ENCODE data around the gene ZNF536.
"Not testable (repeated sequence)": the region's sequence is repeated elsewhere in the genome, so short reads cannot be mapped to it uniquely, and the experiment has no call there.

The ZNF536 gene

GRCh38 chr19:30387311-30388115 is 15.3 kb downstream of the ZNF536 start:
- no peaks in the 10 kb centered on the region for H3K4me1 ChIP-seq (ENCODE audit: control insufficient read depth, insufficient read depth, low read length)
- H3K36me3 ChIP-seq (ENCODE audit: control insufficient read depth, insufficient read depth, low read length), result no peaks in the 10 kb centered on the region
- no peaks in the 10 kb centered on the region for H3K27me3 ChIP-seq (ENCODE audit: control insufficient read depth, insufficient read depth, low read length)
- H3K9ac ChIP-seq (ENCODE audit: low read length), result no peak overlapping the region
- no peaks in the 10 kb centered on the region for H3K9me3 ChIP-seq (ENCODE audit: control insufficient read depth, low read length)
- H3K4me3 ChIP-seq (ENCODE audit: low read length), result no peak overlapping the region

GRCh38 chr19:30388327-30388726 is 16.1 kb downstream of the ZNF536 start:
- Histone ChIP-seq H3K36me3 (ENCODE audit: control insufficient read depth, insufficient read depth, low read length) (no peaks in the 10 kb centered on the region), H3K4me1 (ENCODE audit: control insufficient read depth, insufficient read depth, low read length) (no peaks in the 10 kb centered on the region), H3K9ac (ENCODE audit: low read length) (no peak overlapping the region), H3K27me3 (ENCODE audit: control insufficient read depth, insufficient read depth, low read length) (no peaks in the 10 kb centered on the region), H3K9me3 (ENCODE audit: control insufficient read depth, low read length) (no peaks in the 10 kb centered on the region), H3K4me3 (ENCODE audit: low read length) (no peak overlapping the region)

GRCh38 chr19:30388819-30389218 is 16.6 kb downstream of the ZNF536 start:
- no peaks in the 10 kb centered on the region for H3K9me3 ChIP-seq (ENCODE audit: control insufficient read depth, low read length)
- H3K4me3 ChIP-seq (ENCODE audit: low read length), result no peak overlapping the region
- no peaks in the 10 kb centered on the region for H3K27me3 ChIP-seq (ENCODE audit: control insufficient read depth, insufficient read depth, low read length)
- no peaks in the 10 kb centered on the region for H3K4me1 ChIP-seq (ENCODE audit: control insufficient read depth, insufficient read depth, low read length)
- H3K36me3 ChIP-seq (ENCODE audit: control insufficient read depth, insufficient read depth, low read length), result no peaks in the 10 kb centered on the region
- H3K9ac ChIP-seq (ENCODE audit: low read length), result no peak overlapping the region

GRCh38 chr19:30390356-30390988 is 18.3 kb downstream of the ZNF536 start:
- no peak overlapping the region for H3K4me3 ChIP-seq (ENCODE audit: low read length)
- H3K4me1 ChIP-seq (ENCODE audit: control insufficient read depth, insufficient read depth, low read length), result no peaks in the 10 kb centered on the region
- H3K9me3 ChIP-seq (ENCODE audit: control insufficient read depth, low read length), result no peaks in the 10 kb centered on the region
- H3K9ac ChIP-seq (ENCODE audit: low read length), result no peak overlapping the region
- H3K36me3 ChIP-seq (ENCODE audit: control insufficient read depth, insufficient read depth, low read length), result no peaks in the 10 kb centered on the region
- no peaks in the 10 kb centered on the region for H3K27me3 ChIP-seq (ENCODE audit: control insufficient read depth, insufficient read depth, low read length)

GRCh38 chr19:30391052-30391451 is 18.9 kb downstream of the ZNF536 start:
- Histone ChIP-seq H3K4me3 (ENCODE audit: low read length) (no peak overlapping the region), H3K27me3 (ENCODE audit: control insufficient read depth, insufficient read depth, low read length) (no peaks in the 10 kb centered on the region), H3K4me1 (ENCODE audit: control insufficient read depth, insufficient read depth, low read length) (no peaks in the 10 kb centered on the region), H3K9me3 (ENCODE audit: control insufficient read depth, low read length) (no peaks in the 10 kb centered on the region), H3K36me3 (ENCODE audit: control insufficient read depth, insufficient read depth, low read length) (no peaks in the 10 kb centered on the region), H3K9ac (ENCODE audit: low read length) (no peak overlapping the region)

GRCh38 chr19:30391554-30392551 is 19.7 kb downstream of the ZNF536 start:
- Histone ChIP-seq H3K4me3 (ENCODE audit: low read length) (no peak overlapping the region), H3K4me1 (ENCODE audit: control insufficient read depth, insufficient read depth, low read length) (no peaks in the 10 kb centered on the region), H3K9ac (ENCODE audit: low read length) (no peak overlapping the region), H3K9me3 (ENCODE audit: control insufficient read depth, low read length) (no peaks in the 10 kb centered on the region), H3K36me3 (ENCODE audit: control insufficient read depth, insufficient read depth, low read length) (no peaks in the 10 kb centered on the region), H3K27me3 (ENCODE audit: control insufficient read depth, insufficient read depth, low read length) (no peaks in the 10 kb centered on the region)

GRCh38 chr19:30393046-30393445 is 20.9 kb downstream of the ZNF536 start:
- no peaks in the 10 kb centered on the region for H3K27me3 ChIP-seq (ENCODE audit: control insufficient read depth, insufficient read depth, low read length)
- no peaks in the 10 kb centered on the region for H3K9me3 ChIP-seq (ENCODE audit: control insufficient read depth, low read length)
- no peaks in the 10 kb centered on the region for H3K4me1 ChIP-seq (ENCODE audit: control insufficient read depth, insufficient read depth, low read length)
- H3K36me3 ChIP-seq (ENCODE audit: control insufficient read depth, insufficient read depth, low read length), result no peaks in the 10 kb centered on the region
- H3K9ac ChIP-seq (ENCODE audit: low read length), result no peak overlapping the region
- H3K4me3 ChIP-seq (ENCODE audit: low read length), result no peak overlapping the region

- Histone ChIP-seq H3K36me3 (ENCODE audit: control insufficient read depth, insufficient read depth, low read length) (no peaks in the 10 kb centered on the region), H3K27me3 (ENCODE audit: control insufficient read depth, insufficient read depth, low read length) (no peaks in the 10 kb centered on the region), H3K4me1 (ENCODE audit: control insufficient read depth, insufficient read depth, low read length) (no peaks in the 10 kb centered on the region), H3K4me3 (ENCODE audit: low read length) (no peak overlapping the region), H3K9me3 (ENCODE audit: control insufficient read depth, low read length) (no peaks in the 10 kb centered on the region), H3K9ac (ENCODE audit: low read length) (no peak overlapping the region)
These were observed 21.7 kb downstream of the ZNF536 start for GRCh38 chr19:30393729-30394480.

GRCh38 chr19:30394481-30395151 is 22.4 kb downstream of the ZNF536 start:
- Histone ChIP-seq H3K36me3 (ENCODE audit: control insufficient read depth, insufficient read depth, low read length) (no peaks in the 10 kb centered on the region), H3K27me3 (ENCODE audit: control insufficient read depth, insufficient read depth, low read length) (no peaks in the 10 kb centered on the region), H3K9me3 (ENCODE audit: control insufficient read depth, low read length) (no peaks in the 10 kb centered on the region), H3K9ac (ENCODE audit: low read length) (no peak overlapping the region), H3K4me3 (ENCODE audit: low read length) (no peak overlapping the region), H3K4me1 (ENCODE audit: control insufficient read depth, insufficient read depth, low read length) (no peaks in the 10 kb centered on the region)

- H3K4me3 ChIP-seq (ENCODE audit: low read length), result no peak overlapping the region
- no peaks in the 10 kb centered on the region for H3K27me3 ChIP-seq (ENCODE audit: control insufficient read depth, insufficient read depth, low read length)
- no peaks in the 10 kb centered on the region for H3K36me3 ChIP-seq (ENCODE audit: control insufficient read depth, insufficient read depth, low read length)
- H3K9ac ChIP-seq (ENCODE audit: low read length), result no peak overlapping the region
- no peaks in the 10 kb centered on the region for H3K9me3 ChIP-seq (ENCODE audit: control insufficient read depth, low read length)
- no peaks in the 10 kb centered on the region for H3K4me1 ChIP-seq (ENCODE audit: control insufficient read depth, insufficient read depth, low read length)
These were observed 23.1 kb downstream of the ZNF536 start for GRCh38 chr19:30395283-30395682.

GRCh38 chr19:30398539-30398938 is 26.4 kb downstream of the ZNF536 start:
- not testable (repeated sequence) for H3K9ac ChIP-seq (ENCODE audit: low read length); H3K27me3 ChIP-seq (ENCODE audit: control insufficient read depth, insufficient read depth, low read length); H3K36me3 ChIP-seq (ENCODE audit: control insufficient read depth, insufficient read depth, low read length); H3K4me3 ChIP-seq (ENCODE audit: low read length); H3K4me1 ChIP-seq (ENCODE audit: control insufficient read depth, insufficient read depth, low read length); H3K9me3 ChIP-seq (ENCODE audit: control insufficient read depth, low read length)
